H1 (cell line): Measurements from ENCODE around the gene QSER1. TPM values are rescaled to one million over a fixed set of nuclear protein-coding genes. Genes with fewer than 3 reads are reported as not detected.

Experiments used
- CHD7 ChIP-seq: fragments of 300-600 bp; sonication (generic); IDR thresholded peaks from 2 replicates; pipeline ENCODE4 v1.7.1; 2012; ENCODE audit warnings: low read length, moderate library complexity, mild to moderate bottlenecking, inconsistent platforms; ENCODE audit not compliant: insufficient replicate concordance
- polyA plus RNA-seq, 7 experiments: library from polyadenylated mRNA; depleted of rRNA in 3 of 7; stranded (reverse) in 5 of 7; unstranded in 2 of 7; fragments of >200 nt in 5 of 7; fragments of 200-250 nt in 2 of 7; gene quantifications; 1 replicate in 5 of 7; 2 replicates in 1 of 7; 4 replicates in 1 of 7; pipeline versions ENCODE4 v1.2.1 to v1.2.3, GENCODE V29; 2011 to 2013; ENCODE audit warnings: missing spikeins in 2 of 7, mixed read lengths in 2 of 7
- total RNA-seq: library from RNA; stranded (reverse); fragmentation: NEBNext Ultra II Directional; extraction: Animal tissue kit (Norgen Biotek cat#: 25700); gene quantifications from 2 replicates; pipeline ENCODE4 v1.2.1, GENCODE V29; 2021

QSER1 gene
- total and polyA plus RNA-seq, 2 of the 8 experiments (the other 6 are each of a cell fraction or from before 2014, with no cell fraction given): 29.3 to 117 TPM

DNA sequence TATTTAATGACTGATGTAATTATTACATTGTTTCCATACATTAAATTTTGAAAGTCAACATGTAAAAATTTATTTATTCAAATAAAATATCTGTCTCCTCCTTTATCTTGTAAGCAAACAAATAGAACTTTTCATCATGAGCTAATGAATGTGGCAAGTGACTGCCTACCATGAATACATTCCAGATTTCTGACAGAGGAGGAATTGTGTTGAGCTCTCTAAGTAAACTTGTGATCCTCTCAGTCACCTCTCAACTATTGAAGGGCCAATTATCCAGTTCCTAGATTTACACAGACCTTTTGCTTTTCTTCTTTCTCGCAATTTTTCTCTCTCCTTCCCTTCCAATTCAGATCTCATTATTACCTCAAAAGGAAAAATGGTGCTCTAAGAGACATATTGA is 41.4 kb upstream of the QSER1 start (continued):
- TF ChIP-seq CHD7: no peak
- TF ChIP-seq, all 59 proteins: peak for 0
